Duodenal mucosa (tissue), 2 donors: Measurements from ENCODE around the gene IL1R1.
A peak's percentile ranks its signal among the peaks of the same experiment; 100 is the strongest.

ENCODE experiments used
- H3K27ac ChIP-seq: one replicate; pipeline ENCODE4 v1.7.0; 2013; ENCODE audit warnings: low read depth, low read length
- H3K27me3 ChIP-seq, 2 donors: one replicate each; pipeline ENCODE4 v1.7.0; 2013; ENCODE audit warnings: low read length in 2 of 2, control low read depth in 1 of 2; ENCODE audit not compliant: insufficient read depth in 2 of 2, control insufficient read depth in 1 of 2
- H3K36me3 ChIP-seq, 2 donors: one replicate each; pipeline ENCODE4 v1.7.0; 2013; ENCODE audit warnings: low read length in 2 of 2, control low read depth in 1 of 2; ENCODE audit not compliant: insufficient read depth in 2 of 2, control insufficient read depth in 1 of 2
- H3K4me1 ChIP-seq, 2 donors: one replicate each; pipeline ENCODE4 v1.7.0; 2013; ENCODE audit warnings: low read length in 2 of 2, control low read depth in 1 of 2; ENCODE audit not compliant: insufficient read depth in 2 of 2, control insufficient read depth in 1 of 2
- H3K4me3 ChIP-seq, 2 donors: one replicate each; pipeline ENCODE4 v1.7.0; 2013; ENCODE audit warnings: low read length in 2 of 2, low read depth in 1 of 2
- H3K9ac ChIP-seq, 2 donors: one replicate each; pipeline ENCODE4 v1.7.0; 2013; ENCODE audit warnings: low read length in 2 of 2, low read depth in 1 of 2
- H3K9me3 ChIP-seq, 2 donors: one replicate each; pipeline ENCODE4 v1.7.0; 2013; ENCODE audit warnings: low read length in 2 of 2, control low read depth in 1 of 2; ENCODE audit not compliant: control insufficient read depth in 1 of 2

Gene IL1R1

DNA sequence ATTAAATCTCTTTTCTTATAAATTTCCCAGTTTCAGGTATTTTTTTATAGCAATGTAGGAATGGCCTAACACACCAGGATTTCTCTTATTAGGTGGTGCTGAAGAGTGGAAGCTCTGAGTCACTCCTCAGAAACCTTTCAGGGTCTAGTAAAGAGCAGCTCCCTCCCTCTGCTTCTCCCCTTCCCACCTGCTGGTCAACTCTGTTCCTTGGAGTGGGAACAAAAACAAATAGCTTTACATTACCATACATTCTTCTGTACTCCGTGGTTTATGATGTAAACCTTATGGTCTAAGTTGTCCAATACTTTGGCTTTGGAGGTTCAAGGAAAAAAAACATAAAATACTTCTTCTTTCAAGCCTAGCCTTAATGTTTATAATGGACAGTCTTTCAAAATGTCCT lies 2.7 kb upstream of the IL1R1 start:
- peaks cover 0 to 3% of the 10 kb centered on the region in 2 donors for H3K9me3 ChIP-seq
- no peak overlapping the region for H3K9ac ChIP-seq
- H3K4me1 ChIP-seq, result peaks cover 0 to 3% of the 10 kb centered on the region in 2 donors
- no peaks in the 10 kb centered on the region for H3K36me3 ChIP-seq
- no peak overlapping the region for H3K4me3 ChIP-seq
- H3K27ac ChIP-seq, result no peak overlapping the region
- H3K27me3 ChIP-seq, result peaks cover 9 to 14% of the 10 kb centered on the region in 2 donors

- no peak overlapping the region for H3K9ac ChIP-seq
- H3K27me3 ChIP-seq, result peaks cover 9 to 14% of the 10 kb centered on the region in 2 donors
- H3K27ac ChIP-seq, result no peak overlapping the region
These were observed 2.2 kb upstream of the IL1R1 start for GRCh38 chr2:102140377-102140776.

DNA sequence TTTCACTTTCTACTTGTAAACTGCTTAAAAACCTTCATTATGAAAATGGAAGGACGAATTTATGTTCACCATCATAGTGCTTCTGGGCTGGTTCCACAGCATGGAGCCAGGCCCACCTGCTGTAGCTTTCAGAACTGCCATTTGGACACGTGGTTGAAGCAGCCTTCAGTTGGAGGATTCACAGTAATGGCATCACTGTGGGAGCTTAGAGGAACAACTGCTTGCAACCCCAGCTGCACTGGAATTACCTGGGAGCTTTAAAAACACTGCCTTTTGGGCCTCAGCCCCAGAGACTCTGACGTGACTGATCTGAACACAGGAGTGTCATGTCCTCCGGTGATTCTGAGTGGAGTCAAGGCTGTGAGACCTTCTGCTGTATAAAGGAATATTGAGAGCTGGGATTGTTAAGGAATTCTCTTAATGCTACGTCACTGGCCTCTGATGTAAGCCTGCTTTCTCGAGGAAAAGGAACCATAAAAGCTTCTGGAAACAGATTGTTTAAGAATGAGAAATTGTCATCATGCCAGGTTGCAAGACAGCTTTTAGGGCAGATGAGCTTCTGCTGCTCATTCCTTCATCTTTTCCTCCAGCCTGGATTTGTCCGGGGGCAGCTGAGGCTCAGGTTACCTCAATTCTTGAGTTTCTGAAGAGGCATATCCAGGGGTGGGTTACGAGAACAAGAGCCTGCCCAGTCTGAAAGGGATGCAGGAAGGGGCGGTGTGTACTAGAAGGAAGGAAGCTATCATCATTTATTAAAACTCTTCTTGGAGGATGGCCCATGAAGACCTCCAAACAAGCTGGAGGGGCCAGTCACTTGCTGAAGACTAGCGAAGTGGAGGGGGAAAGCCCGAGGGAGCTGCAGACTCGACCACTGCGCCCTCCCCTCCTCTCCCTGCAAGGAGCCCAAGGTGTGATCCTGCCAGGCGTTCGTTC lies 1.3 kb upstream of the IL1R1 start:
- Histone ChIP-seq H3K9ac (peak overlapping the region; percentile 12 to 40), H3K27ac (peak overlapping the region; percentile 78), H3K27me3 (peaks cover 9 to 14% of the 10 kb centered on the region in 2 donors), H3K36me3 (no peaks in the 10 kb centered on the region), H3K4me3 (peak overlapping the region in 1 of 2 donors; percentile 65), H3K9me3 (peaks cover 0 to 10% of the 10 kb centered on the region in 2 donors), H3K4me1 (peaks cover 0 to 3% of the 10 kb centered on the region in 2 donors)

More at GRCh38 chr2:102140377-102140776, 2.2 kb upstream of the IL1R1 start:
- Histone ChIP-seq H3K4me3 (no peak overlapping the region), H3K4me1 (peaks cover 0 to 3% of the 10 kb centered on the region in 2 donors), H3K36me3 (no peaks in the 10 kb centered on the region), H3K9me3 (peaks cover 0 to 9% of the 10 kb centered on the region in 2 donors)

DNA sequence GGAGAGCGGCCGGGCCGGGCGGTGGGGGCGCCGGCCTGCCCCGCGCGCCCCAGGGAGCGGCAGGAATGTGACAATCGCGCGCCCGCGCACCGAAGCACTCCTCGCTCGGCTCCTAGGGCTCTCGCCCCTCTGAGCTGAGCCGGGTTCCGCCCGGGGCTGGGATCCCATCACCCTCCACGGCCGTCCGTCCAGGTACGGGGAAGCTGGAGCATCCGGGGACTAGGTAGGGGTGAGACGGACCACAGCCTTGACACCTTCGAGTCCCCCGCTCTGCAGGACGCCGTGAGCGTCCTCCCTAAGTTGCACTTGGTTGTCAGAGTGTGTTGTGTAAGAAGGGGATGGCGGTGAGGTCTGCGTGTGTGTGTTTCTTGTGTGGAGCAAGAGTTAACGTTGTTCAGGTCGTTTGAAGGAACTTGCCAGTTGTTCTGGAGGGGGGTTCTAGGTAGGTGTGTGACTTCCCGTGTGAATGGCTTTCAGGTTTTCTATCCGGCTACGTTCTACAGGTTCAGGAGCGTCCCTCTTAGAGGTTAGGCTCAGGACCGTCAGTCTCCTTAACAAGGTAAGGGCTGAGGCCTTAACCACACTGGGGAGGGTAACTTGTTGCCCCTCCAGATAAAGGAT lies 393 bp downstream of the IL1R1 start:
- Histone ChIP-seq H3K27ac (peak overlapping the region; percentile 63), H3K9me3 (peaks cover 6 to 16% of the 10 kb centered on the region in 2 donors), H3K4me1 (peaks cover 0 to 3% of the 10 kb centered on the region in 2 donors), H3K9ac (peak overlapping the region; percentile 49 to 75), H3K4me3 (peak overlapping the region; percentile 62 to 81), H3K27me3 (peaks cover 9 to 14% of the 10 kb centered on the region in 2 donors), H3K36me3 (no peaks in the 10 kb centered on the region)

- no peaks in the 10 kb centered on the region for H3K36me3 ChIP-seq
- peaks cover 9 to 14% of the 10 kb centered on the region in 2 donors for H3K27me3 ChIP-seq
- peak overlapping the region; percentile 49 to 75 for H3K9ac ChIP-seq
- H3K4me1 ChIP-seq, result no peaks in the 10 kb centered on the region
- H3K27ac ChIP-seq, result peak overlapping the region; percentile 63
- H3K4me3 ChIP-seq, result peak overlapping the region; percentile 62 to 81
- H3K9me3 ChIP-seq, result peaks cover 6 to 16% of the 10 kb centered on the region in 2 donors
These were observed 972 bp downstream of the IL1R1 start for GRCh38 chr2:102143450-102143985.

- no peaks in the 10 kb centered on the region for H3K36me3 ChIP-seq
- peaks cover 9 to 14% of the 10 kb centered on the region in 2 donors for H3K27me3 ChIP-seq
- H3K9me3 ChIP-seq, result peaks cover 6 to 16% of the 10 kb centered on the region in 2 donors
- H3K4me3 ChIP-seq, result peak overlapping the region; percentile 62 to 81
- H3K4me1 ChIP-seq, result no peaks in the 10 kb centered on the region
- H3K9ac ChIP-seq, result peak overlapping the region; percentile 49 to 75
- peak overlapping the region; percentile 44 for H3K27ac ChIP-seq
These were observed 1.6 kb downstream of the IL1R1 start for GRCh38 chr2:102144128-102144527.

GRCh38 chr2:102145107-102145506 lies 2.6 kb downstream of the IL1R1 start:
- H3K27ac ChIP-seq, result no peak overlapping the region
- no peaks in the 10 kb centered on the region for H3K36me3 ChIP-seq
- H3K27me3 ChIP-seq, result peaks cover 9 to 14% of the 10 kb centered on the region in 2 donors
- peaks cover 9 to 16% of the 10 kb centered on the region in 2 donors for H3K9me3 ChIP-seq
- no peak overlapping the region for H3K9ac ChIP-seq
- peak overlapping the region; percentile 29 to 81 for H3K4me3 ChIP-seq
- H3K4me1 ChIP-seq, result no peaks in the 10 kb centered on the region

DNA sequence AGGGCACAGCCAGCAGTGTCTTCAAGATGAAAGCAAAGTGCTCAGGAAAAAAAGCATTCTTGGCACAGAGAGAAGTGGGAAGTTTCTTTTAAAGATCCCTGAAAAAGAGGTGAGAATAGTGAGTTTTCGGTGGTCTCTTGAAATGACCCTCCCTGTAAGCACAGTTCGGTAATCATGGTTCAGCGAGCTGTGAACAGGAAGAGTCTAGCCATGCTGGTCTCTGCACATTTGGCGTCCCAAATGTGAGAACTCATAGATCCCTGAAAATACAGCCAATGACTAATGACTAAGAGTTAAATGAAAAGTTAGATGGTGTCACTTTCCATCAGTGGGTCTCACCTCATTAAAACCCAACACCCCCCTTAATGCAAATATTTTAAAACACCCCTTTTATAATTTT lies 3.4 kb downstream of the IL1R1 start:
- Histone ChIP-seq H3K27me3 (peaks cover 9 to 12% of the 10 kb centered on the region in 2 donors), H3K27ac (no peak overlapping the region), H3K4me1 (no peaks in the 10 kb centered on the region), H3K9ac (no peak overlapping the region), H3K9me3 (peaks cover 9 to 16% of the 10 kb centered on the region in 2 donors), H3K36me3 (no peaks in the 10 kb centered on the region), H3K4me3 (no peak overlapping the region)

GRCh38 chr2:102147935-102148334 lies 5.4 kb downstream of the IL1R1 start:
- Histone ChIP-seq H3K27me3 (peaks cover 0 to 3% of the 10 kb centered on the region in 2 donors), H3K27ac (no peak overlapping the region), H3K9ac (no peak overlapping the region), H3K4me3 (no peak overlapping the region), H3K9me3 (peaks cover 9 to 16% of the 10 kb centered on the region in 2 donors), H3K36me3 (no peaks in the 10 kb centered on the region), H3K4me1 (peaks cover 0 to 4% of the 10 kb centered on the region in 2 donors)

DNA sequence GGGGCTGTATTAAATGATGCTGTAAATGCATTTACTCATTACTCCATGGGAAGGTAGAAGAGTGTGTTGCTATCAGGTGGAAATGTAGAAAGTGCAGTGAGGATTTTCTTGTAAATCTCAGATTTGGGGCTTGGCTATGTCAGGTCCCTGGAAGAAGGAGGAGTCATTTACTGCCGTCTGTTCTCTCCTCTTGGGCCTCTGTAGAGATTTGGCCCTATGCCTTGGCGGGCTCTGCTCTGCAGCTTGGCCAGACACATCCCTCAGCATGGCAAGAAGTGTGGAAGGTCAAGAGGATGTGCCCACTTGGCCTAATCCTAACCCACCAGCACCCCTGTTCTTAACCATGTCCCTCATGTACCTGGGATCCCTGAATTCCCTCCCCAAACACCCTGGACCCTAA lies 6.7 kb downstream of the IL1R1 start:
- H3K36me3 ChIP-seq, result no peaks in the 10 kb centered on the region
- H3K27ac ChIP-seq, result no peak overlapping the region
- peaks cover 9 to 16% of the 10 kb centered on the region in 2 donors for H3K9me3 ChIP-seq
- no peaks in the 10 kb centered on the region for H3K27me3 ChIP-seq
- H3K4me3 ChIP-seq, result no peak overlapping the region
- H3K9ac ChIP-seq, result no peak overlapping the region
- H3K4me1 ChIP-seq, result peaks cover 2 to 4% of the 10 kb centered on the region in 2 donors
